ENCODE measurements around the gene MRTO4. TPM values are rescaled to one million over a fixed set of nuclear protein-coding genes. Genes with fewer than 3 reads are reported as not detected.

The MRTO4 gene
- total and polyA plus RNA-seq, 10 of the 15 experiments (the other 5 are each of a cell fraction or from before 2014, with no cell fraction given), result 43.5 to 99.5 (median 69.7) TPM

Small RNAs within 50 kb of the gene (small RNA-seq; reads per million reads assigned to genes)
- not detected for gene RNU6-1099P

Other genes starting within 250 kb of the MRTO4 start
- 78.7 and 83.0 TPM in 2 replicates for gene UBR4, start 41.5 kb upstream of the MRTO4 start, total RNA-seq (2014; rRNA removed)
- gene UBR4, start 41.5 kb upstream of the MRTO4 start, total RNA-seq (2014; rRNA removed; fragmentation: Illumina TruSeq; extraction: Trizol), result 42.8 and 46.8 TPM in 2 replicates
- 106 and 107 TPM in 2 replicates for gene UBR4, start 41.5 kb upstream of the MRTO4 start, total RNA-seq (2021)
- gene UBR4, start 41.5 kb upstream of the MRTO4 start, polyA plus RNA-seq (2011; rRNA removed), result 22.8 and 52.1 TPM in 2 replicates
- gene UBR4, start 41.5 kb upstream of the MRTO4 start, polyA plus RNA-seq (2014; fragmentation: Illumina TruSeq; extraction: Trizol), result 91.1 and 118 TPM in 2 replicates
- gene UBR4, start 41.5 kb upstream of the MRTO4 start, polyA plus RNA-seq (2014; fragmentation: Nextera tagmentation; extraction: Ambion mirVana), result 10 to 100 TPM; 50.6 to 60.2 TPM
- gene UBR4, start 41.5 kb upstream of the MRTO4 start, polyA plus RNA-seq (2014; rRNA removed), result 116 and 124 TPM in 2 replicates
- 10 to 100 TPM; 34.2 to 41.4 TPM for gene UBR4, start 41.5 kb upstream of the MRTO4 start, polyA plus RNA-seq (2016; fragmentation: Nextera tagmentation; extraction: Ambion mirVana)
- 37.4 and 43.6 TPM in 2 replicates for gene EMC1, start 281 bp upstream of the MRTO4 start, total RNA-seq (2014; rRNA removed)
- 12.3 and 12.8 TPM in 2 replicates for gene EMC1, start 281 bp upstream of the MRTO4 start, total RNA-seq (2014; rRNA removed; fragmentation: Illumina TruSeq; extraction: Trizol)
- 37.0 and 40.7 TPM in 2 replicates for gene EMC1, start 281 bp upstream of the MRTO4 start, total RNA-seq (2021)
- gene EMC1, start 281 bp upstream of the MRTO4 start, polyA plus RNA-seq (2011; rRNA removed), result 7.9 and 13.2 TPM in 2 replicates
- 21.7 and 25.2 TPM in 2 replicates for gene EMC1, start 281 bp upstream of the MRTO4 start, polyA plus RNA-seq (2014; fragmentation: Illumina TruSeq; extraction: Trizol)
- gene EMC1, start 281 bp upstream of the MRTO4 start, polyA plus RNA-seq (2014; fragmentation: Nextera tagmentation; extraction: Ambion mirVana), result 10 to 100 TPM; 12.2 to 12.8 TPM
- 15.9 and 18.3 TPM in 2 replicates for gene EMC1, start 281 bp upstream of the MRTO4 start, polyA plus RNA-seq (2014; rRNA removed)
- 10 to 100 TPM; 33.5 to 35.4 TPM for gene EMC1, start 281 bp upstream of the MRTO4 start, polyA plus RNA-seq (2016; fragmentation: Nextera tagmentation; extraction: Ambion mirVana)
- 0.22 and 0.73 TPM in 2 replicates for gene AKR7A3, start 37.0 kb downstream of the MRTO4 start, total RNA-seq (2014; rRNA removed)
- gene AKR7A3, start 37.0 kb downstream of the MRTO4 start, total RNA-seq (2014; rRNA removed; fragmentation: Illumina TruSeq; extraction: Trizol), result 0.22 and 0.23 TPM in 2 replicates
- 0.88 and 1.1 TPM in 2 replicates for gene AKR7A3, start 37.0 kb downstream of the MRTO4 start, total RNA-seq (2021)
- 0.07 and 0.10 TPM in 2 replicates for gene AKR7A3, start 37.0 kb downstream of the MRTO4 start, polyA plus RNA-seq (2011; rRNA removed)
- 0.12 TPM in 1 of 2 replicates, not detected in the other for gene AKR7A3, start 37.0 kb downstream of the MRTO4 start, polyA plus RNA-seq (2014; fragmentation: Illumina TruSeq; extraction: Trizol)
- not detected for gene AKR7A3, start 37.0 kb downstream of the MRTO4 start, polyA plus RNA-seq (2014; fragmentation: Nextera tagmentation; extraction: Ambion mirVana)
- 0.85 and 1.1 TPM in 2 replicates for gene AKR7A3, start 37.0 kb downstream of the MRTO4 start, polyA plus RNA-seq (2014; rRNA removed)
- gene AKR7A3, start 37.0 kb downstream of the MRTO4 start, polyA plus RNA-seq (2016; fragmentation: Nextera tagmentation; extraction: Ambion mirVana), result under 1 TPM; 0.23 to 0.28 TPM
- gene AKR7A2, start 60.3 kb downstream of the MRTO4 start, total RNA-seq (2014; rRNA removed), result 56.2 and 62.2 TPM in 2 replicates
- gene AKR7A2, start 60.3 kb downstream of the MRTO4 start, total RNA-seq (2014; rRNA removed; fragmentation: Illumina TruSeq; extraction: Trizol), result 34.8 and 38.1 TPM in 2 replicates
- 58.0 and 61.2 TPM in 2 replicates for gene AKR7A2, start 60.3 kb downstream of the MRTO4 start, total RNA-seq (2021)
- 25.2 and 37.3 TPM in 2 replicates for gene AKR7A2, start 60.3 kb downstream of the MRTO4 start, polyA plus RNA-seq (2011; rRNA removed)
- 12.1 and 27.8 TPM in 2 replicates for gene AKR7A2, start 60.3 kb downstream of the MRTO4 start, polyA plus RNA-seq (2014; fragmentation: Illumina TruSeq; extraction: Trizol)
- 1 to 10 TPM; 1.3 to 9.8 TPM for gene AKR7A2, start 60.3 kb downstream of the MRTO4 start, polyA plus RNA-seq (2014; fragmentation: Nextera tagmentation; extraction: Ambion mirVana)
- 68.7 and 70.2 TPM in 2 replicates for gene AKR7A2, start 60.3 kb downstream of the MRTO4 start, polyA plus RNA-seq (2014; rRNA removed)
- 100 to 1,000 TPM; 104 to 114 TPM for gene AKR7A2, start 60.3 kb downstream of the MRTO4 start, polyA plus RNA-seq (2016; fragmentation: Nextera tagmentation; extraction: Ambion mirVana)
- gene SLC66A1, start 60.5 kb downstream of the MRTO4 start, total RNA-seq (2014; rRNA removed), result 15.3 and 19.7 TPM in 2 replicates
- 7.8 and 8.2 TPM in 2 replicates for gene SLC66A1, start 60.5 kb downstream of the MRTO4 start, total RNA-seq (2014; rRNA removed; fragmentation: Illumina TruSeq; extraction: Trizol)
- gene SLC66A1, start 60.5 kb downstream of the MRTO4 start, total RNA-seq (2021), result 15.3 and 15.5 TPM in 2 replicates
- gene SLC66A1, start 60.5 kb downstream of the MRTO4 start, polyA plus RNA-seq (2011; rRNA removed), result 4.0 and 8.2 TPM in 2 replicates
- gene SLC66A1, start 60.5 kb downstream of the MRTO4 start, polyA plus RNA-seq (2014; fragmentation: Illumina TruSeq; extraction: Trizol), result 3.4 and 7.3 TPM in 2 replicates
- 1 to 10 TPM in 1 of 2 experiments, under 1 TPM in 1; 0.58 to 1.8 TPM for gene SLC66A1, start 60.5 kb downstream of the MRTO4 start, polyA plus RNA-seq (2014; fragmentation: Nextera tagmentation; extraction: Ambion mirVana)
- 21.4 and 22.0 TPM in 2 replicates for gene SLC66A1, start 60.5 kb downstream of the MRTO4 start, polyA plus RNA-seq (2014; rRNA removed)
- 10 to 100 TPM; 12.1 to 12.8 TPM for gene SLC66A1, start 60.5 kb downstream of the MRTO4 start, polyA plus RNA-seq (2016; fragmentation: Nextera tagmentation; extraction: Ambion mirVana)
- gene CAPZB, start 233.7 kb downstream of the MRTO4 start, total RNA-seq (2014; rRNA removed), result 88.3 and 104 TPM in 2 replicates
- 204 TPM in 2 replicates for gene CAPZB, start 233.7 kb downstream of the MRTO4 start, total RNA-seq (2014; rRNA removed; fragmentation: Illumina TruSeq; extraction: Trizol)
- 393 and 404 TPM in 2 replicates for gene CAPZB, start 233.7 kb downstream of the MRTO4 start, total RNA-seq (2021)
- 138 and 184 TPM in 2 replicates for gene CAPZB, start 233.7 kb downstream of the MRTO4 start, polyA plus RNA-seq (2011; rRNA removed)
- gene CAPZB, start 233.7 kb downstream of the MRTO4 start, polyA plus RNA-seq (2014; fragmentation: Illumina TruSeq; extraction: Trizol), result 409 and 454 TPM in 2 replicates
- 100 to 1,000 TPM; 121 to 147 TPM for gene CAPZB, start 233.7 kb downstream of the MRTO4 start, polyA plus RNA-seq (2014; fragmentation: Nextera tagmentation; extraction: Ambion mirVana)
- 198 and 222 TPM in 2 replicates for gene CAPZB, start 233.7 kb downstream of the MRTO4 start, polyA plus RNA-seq (2014; rRNA removed)
- 100 to 1,000 TPM; 324 to 365 TPM for gene CAPZB, start 233.7 kb downstream of the MRTO4 start, polyA plus RNA-seq (2016; fragmentation: Nextera tagmentation; extraction: Ambion mirVana)

All from GM12878 (cell line).